Fibroblast of skin of back (primary cell): ENCODE results near the gene NCK1.

Source experiments
- DNase-seq: peaks from one replicate; pipeline ENCODE4 v3.0.0-alpha.2; 2013

Gene NCK1

GRCh38 chr3:136989781-136990524 is 127.9 kb downstream of the NCK1 start:
- no peak for DNase-seq

- DNase-seq: no peak
Measured at GRCh38 chr3:136990826-136991225, 128.8 kb downstream of the NCK1 start.

- no peak for DNase-seq
Measured at GRCh38 chr3:136992115-136992514, 130.1 kb downstream of the NCK1 start.

- DNase-seq: peak; percentile 72
Measured at GRCh38 chr3:136994772-136995516, 132.9 kb downstream of the NCK1 start.

GRCh38 chr3:136995652-136996051 is 133.6 kb downstream of the NCK1 start:
- DNase-seq: no peak
